Ishikawa (cell line): Measurements from ENCODE around the gene TPRG1.

ENCODE experiments used
- CEBPB ChIP-seq: IDR thresholded peaks from 2 replicates; pipeline ENCODE4 v1.6.1; 2012
- EP300 ChIP-seq: IDR thresholded peaks from 2 replicates; pipeline ENCODE4 v1.6.1; 2012; ENCODE audit warnings: borderline replicate concordance
- TF ChIP-seq, protein P1 (sequence below): IDR thresholded peaks from 2 replicates; pipeline ENCODE4 v1.6.1; 2012
- TF ChIP-seq, protein P2 (sequence below): IDR thresholded peaks from 2 replicates; pipeline ENCODE4 v1.6.1; 2012; ENCODE audit warnings: low read depth, mild to moderate bottlenecking

DNA sequence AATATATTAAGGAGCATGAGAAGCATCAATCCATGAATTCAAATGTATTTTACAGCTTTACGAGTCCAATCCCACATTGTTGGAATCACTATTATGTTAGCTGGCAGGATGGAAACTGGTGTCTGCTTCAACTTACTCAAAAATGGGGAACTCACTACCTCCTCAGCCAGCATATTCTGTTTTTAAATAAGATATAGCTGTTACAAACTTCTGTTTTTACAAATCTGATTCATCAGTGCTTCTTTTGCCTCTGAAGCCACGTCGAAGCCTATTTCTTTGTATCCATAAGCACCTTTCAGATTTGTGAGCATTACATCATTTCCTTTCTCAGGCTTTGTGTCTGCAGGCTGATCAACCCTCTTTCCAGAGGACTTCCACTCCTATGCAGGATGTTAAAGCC is 105.9 kb downstream of the TPRG1 start:
- no peak for TF ChIP-seq EP300
- TF ChIP-seq, protein P1, sequence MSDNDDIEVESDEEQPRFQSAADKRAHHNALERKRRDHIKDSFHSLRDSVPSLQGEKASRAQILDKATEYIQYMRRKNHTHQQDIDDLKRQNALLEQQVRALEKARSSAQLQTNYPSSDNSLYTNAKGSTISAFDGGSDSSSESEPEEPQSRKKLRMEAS: no peak
- no peak for TF ChIP-seq CEBPB
- TF ChIP-seq, protein P2, sequence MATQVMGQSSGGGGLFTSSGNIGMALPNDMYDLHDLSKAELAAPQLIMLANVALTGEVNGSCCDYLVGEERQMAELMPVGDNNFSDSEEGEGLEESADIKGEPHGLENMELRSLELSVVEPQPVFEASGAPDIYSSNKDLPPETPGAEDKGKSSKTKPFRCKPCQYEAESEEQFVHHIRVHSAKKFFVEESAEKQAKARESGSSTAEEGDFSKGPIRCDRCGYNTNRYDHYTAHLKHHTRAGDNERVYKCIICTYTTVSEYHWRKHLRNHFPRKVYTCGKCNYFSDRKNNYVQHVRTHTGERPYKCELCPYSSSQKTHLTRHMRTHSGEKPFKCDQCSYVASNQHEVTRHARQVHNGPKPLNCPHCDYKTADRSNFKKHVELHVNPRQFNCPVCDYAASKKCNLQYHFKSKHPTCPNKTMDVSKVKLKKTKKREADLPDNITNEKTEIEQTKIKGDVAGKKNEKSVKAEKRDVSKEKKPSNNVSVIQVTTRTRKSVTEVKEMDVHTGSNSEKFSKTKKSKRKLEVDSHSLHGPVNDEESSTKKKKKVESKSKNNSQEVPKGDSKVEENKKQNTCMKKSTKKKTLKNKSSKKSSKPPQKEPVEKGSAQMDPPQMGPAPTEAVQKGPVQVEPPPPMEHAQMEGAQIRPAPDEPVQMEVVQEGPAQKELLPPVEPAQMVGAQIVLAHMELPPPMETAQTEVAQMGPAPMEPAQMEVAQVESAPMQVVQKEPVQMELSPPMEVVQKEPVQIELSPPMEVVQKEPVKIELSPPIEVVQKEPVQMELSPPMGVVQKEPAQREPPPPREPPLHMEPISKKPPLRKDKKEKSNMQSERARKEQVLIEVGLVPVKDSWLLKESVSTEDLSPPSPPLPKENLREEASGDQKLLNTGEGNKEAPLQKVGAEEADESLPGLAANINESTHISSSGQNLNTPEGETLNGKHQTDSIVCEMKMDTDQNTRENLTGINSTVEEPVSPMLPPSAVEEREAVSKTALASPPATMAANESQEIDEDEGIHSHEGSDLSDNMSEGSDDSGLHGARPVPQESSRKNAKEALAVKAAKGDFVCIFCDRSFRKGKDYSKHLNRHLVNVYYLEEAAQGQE: no peak
